Lower leg skin (tissue), 3 donors: ENCODE measurements around the gene GRK3.

Experiments used
- POLR2A ChIP-seq, 2 donors: fragments of 450-650 bp; IDR thresholded peaks; one replicate each; pipeline ENCODE4 v1.6.1; 2016 to 2017; ENCODE audit warnings: antibody characterized with exemption in 2 of 2, mild to moderate bottlenecking in 1 of 2, moderate library complexity in 1 of 2
- TF ChIP-seq, protein P1 (sequence below), 3 donors: fragments of 450-650 bp; IDR thresholded peaks; one replicate each; pipeline ENCODE4 v1.5.1; 2016; ENCODE audit warnings: antibody characterized with exemption in 3 of 3, mild to moderate bottlenecking in 3 of 3, moderate library complexity in 2 of 3

DNA sequence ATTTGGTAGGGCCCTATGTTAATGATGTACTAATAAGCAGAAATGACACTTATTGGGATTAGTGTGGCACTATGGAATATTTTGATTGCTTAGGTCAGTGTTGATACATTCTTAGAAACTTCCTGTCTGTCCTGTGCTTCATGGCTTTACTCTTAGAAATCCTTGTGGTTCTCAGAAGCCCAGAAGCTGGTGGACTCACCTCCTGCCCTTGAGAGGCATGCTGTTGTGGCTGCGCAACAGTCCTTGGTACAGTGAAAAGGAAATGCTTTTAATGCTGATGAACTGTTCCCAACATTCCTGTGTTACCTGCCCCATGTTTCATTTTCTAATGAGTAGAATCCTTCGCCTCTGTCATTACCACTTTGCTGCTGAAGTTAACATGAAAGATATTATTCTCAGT is 125.2 kb downstream of the GRK3 start:
- TF ChIP-seq POLR2A (IDR thresholded peaks at IDR 0.05), result no peak
- TF ChIP-seq, protein P1, sequence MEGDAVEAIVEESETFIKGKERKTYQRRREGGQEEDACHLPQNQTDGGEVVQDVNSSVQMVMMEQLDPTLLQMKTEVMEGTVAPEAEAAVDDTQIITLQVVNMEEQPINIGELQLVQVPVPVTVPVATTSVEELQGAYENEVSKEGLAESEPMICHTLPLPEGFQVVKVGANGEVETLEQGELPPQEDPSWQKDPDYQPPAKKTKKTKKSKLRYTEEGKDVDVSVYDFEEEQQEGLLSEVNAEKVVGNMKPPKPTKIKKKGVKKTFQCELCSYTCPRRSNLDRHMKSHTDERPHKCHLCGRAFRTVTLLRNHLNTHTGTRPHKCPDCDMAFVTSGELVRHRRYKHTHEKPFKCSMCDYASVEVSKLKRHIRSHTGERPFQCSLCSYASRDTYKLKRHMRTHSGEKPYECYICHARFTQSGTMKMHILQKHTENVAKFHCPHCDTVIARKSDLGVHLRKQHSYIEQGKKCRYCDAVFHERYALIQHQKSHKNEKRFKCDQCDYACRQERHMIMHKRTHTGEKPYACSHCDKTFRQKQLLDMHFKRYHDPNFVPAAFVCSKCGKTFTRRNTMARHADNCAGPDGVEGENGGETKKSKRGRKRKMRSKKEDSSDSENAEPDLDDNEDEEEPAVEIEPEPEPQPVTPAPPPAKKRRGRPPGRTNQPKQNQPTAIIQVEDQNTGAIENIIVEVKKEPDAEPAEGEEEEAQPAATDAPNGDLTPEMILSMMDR (IDR thresholded peaks at IDR 0.05), result no peak
